BE2C (cell line): Measurements from ENCODE around the gene DIP2C.

ENCODE experiments used
- DNase-seq: peaks from one replicate; pipeline ENCODE4 v3.0.0-alpha.2; 2020
- H3K27me3 ChIP-seq: fragments of 250-450 bp; sonication (Bioruptor Pico); 2 replicates; pipeline ENCODE4 v1.5.1; 2020; ENCODE audit warnings: mild to moderate bottlenecking
- H3K36me3 ChIP-seq: fragments of 250-450 bp; sonication (Bioruptor Pico); 2 replicates; pipeline ENCODE4 v1.5.1; 2020; ENCODE audit warnings: mild to moderate bottlenecking
- H3K4me1 ChIP-seq: fragments of 250-450 bp; sonication (Bioruptor Pico); 2 replicates; pipeline ENCODE4 v1.5.1; 2020
- H3K4me3 ChIP-seq: 2 replicates; pipeline ENCODE4 v1.5.1; 2011; ENCODE audit warnings: low read depth, low read length
- H3K9me3 ChIP-seq: fragments of 250-450 bp; sonication (Bioruptor Pico); 2 replicates; pipeline ENCODE4 v1.5.1; 2020
- TF ChIP-seq, protein P1 (sequence below): IDR thresholded peaks from 2 replicates; pipeline ENCODE4 v1.5.1; 2012; ENCODE audit warnings: mild to moderate bottlenecking, low read depth, low read length

Gene DIP2C

DNA sequence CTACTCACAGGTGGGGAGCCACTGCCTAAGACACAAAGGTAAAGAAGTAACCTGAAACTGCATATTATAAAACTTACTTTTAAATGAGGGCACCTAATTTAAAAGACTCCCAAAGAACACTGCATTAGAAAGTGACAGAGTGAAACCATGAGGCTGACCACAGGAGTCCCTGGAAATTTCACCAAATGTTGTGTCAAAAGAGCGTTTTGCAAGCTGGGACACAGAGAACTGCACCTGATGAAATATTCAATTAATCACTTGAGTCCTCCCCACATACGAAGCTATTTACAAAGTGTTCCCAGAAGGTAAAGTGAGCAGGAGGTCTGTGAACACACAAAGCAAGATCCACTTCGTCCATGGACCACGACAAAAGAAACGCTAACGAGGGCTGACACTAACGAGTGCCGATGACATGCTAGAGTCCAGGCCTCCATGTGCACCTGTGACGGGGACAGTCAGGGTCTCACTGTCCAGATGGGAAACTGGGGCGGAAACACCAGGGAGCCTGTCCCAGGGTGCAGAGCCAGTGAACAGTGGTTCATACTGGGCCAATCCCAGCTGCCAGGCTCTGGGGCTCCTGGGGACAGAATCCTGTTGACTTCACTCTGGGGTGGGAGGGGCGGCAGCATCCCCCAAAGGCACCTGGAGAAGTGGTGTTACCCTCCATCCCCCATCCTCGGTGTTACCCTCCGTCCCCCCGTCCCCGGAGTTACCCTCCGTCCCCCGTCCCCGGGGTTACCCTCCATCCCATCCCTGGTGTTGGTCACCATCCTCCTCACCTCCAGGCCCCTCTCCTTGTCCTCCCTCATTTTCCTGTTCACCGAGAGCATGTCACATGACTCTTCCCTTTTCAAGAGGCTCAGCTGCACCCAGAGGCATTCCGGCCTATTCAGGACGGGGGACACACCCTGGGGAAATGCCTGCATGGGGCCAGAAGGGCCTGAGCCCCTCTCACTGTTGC, 63.4 kb downstream of the DIP2C start:
- Histone ChIP-seq H3K4me1 (peaks cover 33% of the 10 kb centered on the region), H3K27me3 (no peaks in the 10 kb centered on the region), H3K36me3 (no peaks in the 10 kb centered on the region), H3K9me3 (no peaks in the 10 kb centered on the region), H3K4me3 (no peak overlapping the region)
- TF ChIP-seq, protein P1, sequence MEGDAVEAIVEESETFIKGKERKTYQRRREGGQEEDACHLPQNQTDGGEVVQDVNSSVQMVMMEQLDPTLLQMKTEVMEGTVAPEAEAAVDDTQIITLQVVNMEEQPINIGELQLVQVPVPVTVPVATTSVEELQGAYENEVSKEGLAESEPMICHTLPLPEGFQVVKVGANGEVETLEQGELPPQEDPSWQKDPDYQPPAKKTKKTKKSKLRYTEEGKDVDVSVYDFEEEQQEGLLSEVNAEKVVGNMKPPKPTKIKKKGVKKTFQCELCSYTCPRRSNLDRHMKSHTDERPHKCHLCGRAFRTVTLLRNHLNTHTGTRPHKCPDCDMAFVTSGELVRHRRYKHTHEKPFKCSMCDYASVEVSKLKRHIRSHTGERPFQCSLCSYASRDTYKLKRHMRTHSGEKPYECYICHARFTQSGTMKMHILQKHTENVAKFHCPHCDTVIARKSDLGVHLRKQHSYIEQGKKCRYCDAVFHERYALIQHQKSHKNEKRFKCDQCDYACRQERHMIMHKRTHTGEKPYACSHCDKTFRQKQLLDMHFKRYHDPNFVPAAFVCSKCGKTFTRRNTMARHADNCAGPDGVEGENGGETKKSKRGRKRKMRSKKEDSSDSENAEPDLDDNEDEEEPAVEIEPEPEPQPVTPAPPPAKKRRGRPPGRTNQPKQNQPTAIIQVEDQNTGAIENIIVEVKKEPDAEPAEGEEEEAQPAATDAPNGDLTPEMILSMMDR = no peak
- DNase-seq = no peak

DNA sequence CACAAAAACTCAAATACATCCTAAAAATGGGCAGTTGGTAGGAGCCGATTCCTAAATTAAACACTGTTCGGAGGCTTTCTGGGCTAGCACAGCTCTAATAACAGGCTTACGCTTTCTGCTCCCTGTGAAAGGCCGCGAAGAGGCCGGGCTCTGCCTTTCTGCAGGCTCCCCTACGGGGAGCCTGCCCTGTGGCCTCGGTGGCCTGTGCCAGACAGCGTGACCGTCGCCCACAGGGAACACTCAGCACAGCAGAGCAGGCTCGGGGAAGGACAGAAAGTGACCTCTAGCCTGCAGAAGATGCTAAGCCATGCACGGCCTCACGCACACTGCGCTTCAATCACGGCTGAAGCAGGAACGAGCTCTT, 64.2 kb downstream of the DIP2C start:
- H3K36me3 ChIP-seq = no peaks in the 10 kb centered on the region
- DNase-seq = no peak
- H3K27me3 ChIP-seq = no peaks in the 10 kb centered on the region
- peaks cover 29% of the 10 kb centered on the region for H3K4me1 ChIP-seq
- TF ChIP-seq, protein P1 = no peak
- no peaks in the 10 kb centered on the region for H3K9me3 ChIP-seq
- peak overlapping the region; percentile 38 for H3K4me3 ChIP-seq

- peak; percentile 61 for DNase-seq
- Histone ChIP-seq H3K27me3 (no peaks in the 10 kb centered on the region), H3K36me3 (no peaks in the 10 kb centered on the region), H3K9me3 (no peaks in the 10 kb centered on the region), H3K4me1 (peaks cover 29% of the 10 kb centered on the region), H3K4me3 (peak overlapping the region; percentile 38)
- TF ChIP-seq, protein P1 = no peak
Observed at GRCh38 chr10:624605-625332, 64.7 kb downstream of the DIP2C start.

DNA sequence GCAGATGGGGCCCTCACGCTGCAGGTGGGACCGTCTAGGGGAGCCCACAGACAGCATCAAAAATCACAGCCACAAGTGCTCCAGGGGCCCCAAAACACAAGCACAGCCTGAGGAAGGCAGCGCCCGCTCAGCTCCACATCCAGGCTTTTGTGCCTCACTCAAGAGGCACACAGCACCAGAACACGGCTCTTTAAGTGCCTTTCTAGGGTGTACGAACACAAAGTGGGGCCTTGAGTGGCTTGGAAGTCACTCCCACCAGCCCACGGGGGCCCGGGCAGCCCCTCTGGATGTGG, 65.2 kb downstream of the DIP2C start:
- Histone ChIP-seq H3K4me1 (peaks cover 29% of the 10 kb centered on the region), H3K27me3 (no peaks in the 10 kb centered on the region)
- TF ChIP-seq, protein P1 = no peak

GRCh38 chr10:623477-624311, 65.8 kb downstream of the DIP2C start:
- no peak for DNase-seq
- Histone ChIP-seq H3K9me3 (no peaks in the 10 kb centered on the region), H3K27me3 (no peaks in the 10 kb centered on the region), H3K36me3 (no peaks in the 10 kb centered on the region), H3K4me1 (peaks cover 28% of the 10 kb centered on the region), H3K4me3 (no peak overlapping the region)
- TF ChIP-seq, protein P1 = no peak

More for the DNA sequence above, 65.2 kb downstream of the DIP2C start:
- H3K36me3 ChIP-seq = no peaks in the 10 kb centered on the region
- H3K9me3 ChIP-seq = no peaks in the 10 kb centered on the region
- no peak overlapping the region for H3K4me3 ChIP-seq
- DNase-seq = no peak
